WTC11 (cell line): Measurements from ENCODE around the gene NME2. TPM values are rescaled to one million over a fixed set of nuclear protein-coding genes. Genes with fewer than 3 reads are reported as not detected.

Experiments
- ATAC-seq: fragments of 200-7000 bp; cut with Tn5 transposase; 2 replicates; pipeline ENCODE4 v1.10.0; 2021; ENCODE audit warnings: mild to moderate bottlenecking, moderate library complexity
- CTCF ChIA-PET: fragments of 300-600 bp; sonication (Branson Sonifier 250); formaldehyde crosslinking; loops from one replicate; lab custom pipeline; 2021; ENCODE audit warnings: antibody characterized with exemption; lab: Charles Lee
- POLR2A ChIA-PET: fragments of 350-600 bp; sonication (Branson Sonifier 250); formaldehyde crosslinking; loops from one replicate; lab custom pipeline; 2021; ENCODE audit warnings: antibody characterized with exemption; lab: Charles Lee
- DNase-seq: peaks from one replicate; pipeline ENCODE4 v3.0.0; 2021; ENCODE audit warnings: low spot score
- H3K27ac Mint-ChIP-seq: 2 replicates; pipeline ENCODE4 v1.8.0; 2021; ENCODE audit warnings: mixed read lengths
- H3K27me3 Mint-ChIP-seq: 2 replicates; pipeline ENCODE4 v1.8.0; 2021; ENCODE audit warnings: low read depth, mild to moderate bottlenecking, moderate library complexity, mixed read lengths
- H3K36me3 Mint-ChIP-seq: 2 replicates; pipeline ENCODE4 v1.8.0; 2021; ENCODE audit warnings: mixed read lengths
- H3K4me1 Mint-ChIP-seq: 2 replicates; pipeline ENCODE4 v1.8.0; 2022; ENCODE audit warnings: mixed read lengths
- H3K4me3 Mint-ChIP-seq: 2 replicates; pipeline ENCODE4 v1.8.0; 2021; ENCODE audit warnings: mild to moderate bottlenecking, moderate library complexity, mixed read lengths
- H3K9me3 Mint-ChIP-seq: 2 replicates; pipeline ENCODE4 v1.8.0; 2021; ENCODE audit warnings: mixed read lengths
- ATF3 ChIP-seq: sonication (generic); formaldehyde crosslinking; conservative IDR thresholded peaks from 2 replicates; pipeline ENCODE4 v1.8.1; 2022; ENCODE audit warnings: mild to moderate bottlenecking, missing genetic modification reagents
- E2F5 ChIP-seq: sonication (generic); formaldehyde crosslinking; IDR thresholded peaks from 2 replicates; pipeline ENCODE4 v1.8.1; 2022; ENCODE audit warnings: mild to moderate bottlenecking, moderate library complexity, missing genetic modification reagents
- ESRRA ChIP-seq: sonication (generic); formaldehyde crosslinking; IDR thresholded peaks from 2 replicates; pipeline ENCODE4 v1.8.1; 2022; ENCODE audit warnings: mild to moderate bottlenecking, missing genetic modification reagents, borderline replicate concordance
- FOXK1 ChIP-seq: sonication (generic); formaldehyde crosslinking; IDR thresholded peaks from 2 replicates; pipeline ENCODE4 v1.8.0; 2022; ENCODE audit warnings: mild to moderate bottlenecking, moderate library complexity, missing genetic modification reagents
- FOXP1 ChIP-seq: sonication (generic); formaldehyde crosslinking; IDR thresholded peaks from 2 replicates; pipeline ENCODE4 v1.8.0; 2022; ENCODE audit warnings: missing genetic modification reagents, mild to moderate bottlenecking, moderate library complexity, borderline replicate concordance
- KAT7 ChIP-seq: sonication (generic); formaldehyde crosslinking; IDR thresholded peaks from 2 replicates; pipeline ENCODE4 v1.8.1; 2023; ENCODE audit warnings: missing genetic modification reagents, mild to moderate bottlenecking, borderline replicate concordance
- RELA ChIP-seq: sonication (generic); formaldehyde crosslinking; IDR thresholded peaks from 2 replicates; pipeline ENCODE4 v1.8.1; 2022; ENCODE audit warnings: missing genetic modification reagents, mild to moderate bottlenecking, borderline replicate concordance
- SMAD3 ChIP-seq: sonication (generic); formaldehyde crosslinking; IDR thresholded peaks from 2 replicates; pipeline ENCODE4 v1.8.0; 2022; ENCODE audit warnings: missing genetic modification reagents, mild to moderate bottlenecking, borderline replicate concordance
- TP53 ChIP-seq: sonication (generic); formaldehyde crosslinking; IDR thresholded peaks from 2 replicates; pipeline ENCODE4 v1.8.1; 2023; ENCODE audit warnings: mild to moderate bottlenecking, missing genetic modification reagents
- USF2 ChIP-seq: sonication (generic); formaldehyde crosslinking; IDR thresholded peaks from 2 replicates; pipeline ENCODE4 v1.8.1; 2023; ENCODE audit warnings: mild to moderate bottlenecking, missing genetic modification reagents, moderate library complexity
- ZBTB43 ChIP-seq: sonication (generic); formaldehyde crosslinking; IDR thresholded peaks from 2 replicates; pipeline ENCODE4 v1.8.1; 2023; ENCODE audit warnings: mild to moderate bottlenecking, missing genetic modification reagents
- ZNF281 ChIP-seq: sonication (generic); formaldehyde crosslinking; IDR thresholded peaks from 2 replicates; pipeline ENCODE4 v1.8.0; 2023; ENCODE audit warnings: mild to moderate bottlenecking, missing genetic modification reagents
- ZNF423 ChIP-seq: fragments of 250-450 bp; sonication (Bioruptor Pico); IDR thresholded peaks from 2 replicates; pipeline ENCODE4 v2.1.2; 2022; ENCODE audit warnings: mild to moderate bottlenecking, moderate library complexity
- ZNF671 ChIP-seq: fragments of 250-450 bp; sonication (Bioruptor Pico); IDR thresholded peaks from 2 replicates; pipeline ENCODE4 v1.8.0; 2021; ENCODE audit warnings: mild to moderate bottlenecking
- total RNA-seq: library from RNA; stranded (reverse); gene quantifications from 3 replicates; pipeline ENCODE4 v1.2.3, GENCODE V29; 2021

NME2 gene
- total RNA-seq, 1 experiment from 2014 or later, result 746 TPM

- Mint-ChIP-seq H3K27me3 (no peaks in the 10 kb centered on the region), H3K27ac (peak overlapping the region; percentile 98), H3K36me3 (no peaks in the 10 kb centered on the region), H3K4me3 (peak overlapping the region; percentile 95), H3K4me1 (peaks cover 27% of the 10 kb centered on the region), H3K9me3 (no peaks in the 10 kb centered on the region)
- no peak for TF ChIP-seq SMAD3 (CRISPR knock-in tag)
- TF ChIP-seq ATF3, result no peak
- no peak for TF ChIP-seq ZNF671 (CRISPR knock-in tag)
- TF ChIP-seq TP53 (CRISPR knock-in tag), result no peak
- 0 out of 2 replicates have a peak, but pooled peaks have one; percentile 47 for TF ChIP-seq FOXP1 (CRISPR knock-in tag)
- no peak for TF ChIP-seq E2F5
- CTCF ChIA-PET, result interaction anchor here (0.8 to 2.3 kb wide), 8 partner anchors 9 to 119 kb away, joined by 3 to 23 read pairs (median 4); partner anchors contain the start of genes NME1 and NME2
- DNase-seq (peak; percentile 51), ATAC-seq (peak; percentile 15)
- POLR2A ChIA-PET, result interaction anchor here (0.8 to 2.2 kb wide), 4 partner anchors 34 to 253 kb away, joined by 5 to 11 read pairs (median 6); partner anchors contain the start of genes NME1, NME2 and TOB1
Measured at GRCh38 chr17:51119415-51120356, 46.5 kb upstream of the NME2 start.

GRCh38 chr17:51120357-51120738 is 45.9 kb upstream of the NME2 start:
- peak; percentile 8 for ATAC-seq
- ChIA-PET POLR2A (interaction anchor here (0.6 to 2.2 kb wide), 6 partner anchors 33 to 388 kb away, joined by 3 to 11 read pairs (median 5); partner anchors contain the start of genes NME1, NME2 and TOB1), CTCF (interaction anchor here (0.8 to 2.3 kb wide), 6 partner anchors 10 to 119 kb away, joined by 3 to 23 read pairs (median 4); partner anchors contain the start of genes NME1 and NME2)
- DNase-seq, result peak; percentile 33
- Mint-ChIP-seq H3K4me3 (peak overlapping the region; percentile 95), H3K27ac (peak overlapping the region; percentile 98), H3K27me3 (no peaks in the 10 kb centered on the region), H3K36me3 (no peaks in the 10 kb centered on the region), H3K4me1 (peaks cover 27% of the 10 kb centered on the region), H3K9me3 (no peaks in the 10 kb centered on the region)
- TF ChIP-seq ESRRA (CRISPR knock-in tag), result 0 out of 2 replicates have a peak, but pooled peaks have one; percentile 17
- 0 out of 2 replicates have a peak, but pooled peaks have one; percentile 23 for TF ChIP-seq FOXP1 (CRISPR knock-in tag)
- peak; percentile 62; the same call in 1 of the 2 replicates for TF ChIP-seq RELA (CRISPR knock-in tag)
- no peak for TF ChIP-seq ZNF423
- no peak for TF ChIP-seq ZBTB43 (CRISPR knock-in tag)
- no peak for TF ChIP-seq ZNF281 (CRISPR knock-in tag)
- no peak for TF ChIP-seq KAT7 (CRISPR knock-in tag)
- TF ChIP-seq USF2, result no peak
- 0 out of 2 replicates have a peak, but pooled peaks have one; percentile 11 for TF ChIP-seq FOXK1 (CRISPR knock-in tag)
